HG03469 (cell line): ENCODE measurements around the gene MIER2.

Source experiments
- ATAC-seq: cut with Tn5 transposase; IDR thresholded peaks from one replicate; pipeline ENCODE4 v1.9.1; 2021; ENCODE audit warnings: mild to moderate bottlenecking, moderate library complexity, moderate number of reproducible peaks; ENCODE audit not compliant: unreplicated experiment

Gene MIER2

GRCh38 chr19:334296-335071 is 10.1 kb downstream of the MIER2 start:
- ATAC-seq: no peak

- ATAC-seq: no peak
Observed at GRCh38 chr19:330503-330902, 14.1 kb downstream of the MIER2 start.

DNA sequence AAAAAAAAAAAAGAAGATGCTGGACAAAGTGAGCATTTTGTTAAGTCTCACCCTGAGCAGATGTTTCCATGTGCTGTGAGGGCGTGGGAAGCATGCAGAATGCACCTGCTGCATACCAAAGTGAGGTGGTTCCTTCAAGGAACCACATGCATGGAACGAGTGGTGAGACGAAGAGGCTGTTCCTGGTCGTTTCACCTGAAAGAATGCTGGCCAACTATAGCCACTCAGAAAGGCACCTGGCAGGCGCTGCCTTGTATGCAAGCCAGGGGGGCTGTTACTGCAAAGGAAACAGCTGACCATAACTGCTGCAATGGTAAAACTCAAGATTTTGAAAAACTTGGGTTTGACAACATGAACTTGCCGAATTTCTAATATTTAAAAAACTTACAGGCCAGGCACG is 14.7 kb downstream of the MIER2 start:
- ATAC-seq: no peak

- ATAC-seq: no peak
Observed at GRCh38 chr19:328025-328505, 16.5 kb downstream of the MIER2 start.

DNA sequence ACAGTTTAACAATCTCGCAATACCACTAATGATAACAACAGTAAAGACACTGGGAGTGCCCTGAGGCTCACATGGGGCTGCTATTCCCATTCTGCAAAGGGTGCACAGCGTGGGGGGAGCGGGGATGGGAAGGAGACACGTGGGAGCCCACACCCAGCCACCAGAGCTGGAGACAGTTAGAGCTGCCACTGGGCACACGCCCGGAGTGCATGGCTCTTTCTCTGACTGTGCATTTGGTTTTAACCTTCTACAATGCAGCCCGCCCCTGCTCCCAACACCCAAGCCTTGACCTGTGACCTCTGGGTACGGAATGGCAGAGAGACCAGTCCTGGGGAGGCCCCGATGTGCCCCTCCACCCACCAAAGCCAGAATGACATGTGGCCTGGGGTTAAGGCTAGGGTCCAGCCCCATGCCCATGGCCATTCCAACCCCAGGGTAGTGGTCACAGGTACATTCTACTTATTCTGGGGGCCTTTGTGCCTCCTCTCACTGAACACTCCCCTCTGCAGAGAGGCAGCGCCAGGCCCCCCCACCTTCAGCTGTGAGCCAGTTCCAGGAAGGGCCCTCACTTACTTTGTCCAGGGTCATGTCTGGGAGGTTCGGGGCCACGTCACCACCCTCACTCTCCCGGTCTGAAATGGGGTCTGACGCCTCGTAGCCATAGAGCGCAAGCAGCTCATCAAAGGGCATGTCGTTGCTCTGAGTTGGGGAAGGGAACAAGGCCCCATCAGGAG is 17.1 kb downstream of the MIER2 start:
- no peak for ATAC-seq

- ATAC-seq: no peak
Observed at GRCh38 chr19:326871-327270, 17.7 kb downstream of the MIER2 start.

- ATAC-seq: no peak
Observed at GRCh38 chr19:325937-326565, 18.5 kb downstream of the MIER2 start.

GRCh38 chr19:325173-325936 is 19.2 kb downstream of the MIER2 start:
- no peak for ATAC-seq

DNA sequence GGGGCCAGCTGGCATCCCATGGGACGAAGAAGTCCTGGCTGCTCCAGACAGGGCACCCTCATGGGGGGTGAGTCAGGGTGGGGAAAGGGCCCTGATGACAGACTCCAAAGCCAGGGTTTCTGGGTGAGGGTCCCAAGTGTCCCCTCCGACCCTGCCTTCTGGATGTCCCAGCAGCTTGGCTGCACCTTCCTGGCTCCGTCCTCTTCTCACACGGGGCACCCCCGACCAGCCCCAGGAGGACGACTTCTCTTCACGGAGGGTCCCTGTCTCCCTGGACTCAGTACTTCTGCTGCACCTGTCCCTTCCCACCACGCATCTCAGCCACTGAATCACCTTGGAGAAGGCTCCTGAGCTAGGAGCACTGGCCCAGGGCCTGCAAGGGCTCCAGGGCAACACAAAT is 19.9 kb downstream of the MIER2 start:
- ATAC-seq: no peak

DNA sequence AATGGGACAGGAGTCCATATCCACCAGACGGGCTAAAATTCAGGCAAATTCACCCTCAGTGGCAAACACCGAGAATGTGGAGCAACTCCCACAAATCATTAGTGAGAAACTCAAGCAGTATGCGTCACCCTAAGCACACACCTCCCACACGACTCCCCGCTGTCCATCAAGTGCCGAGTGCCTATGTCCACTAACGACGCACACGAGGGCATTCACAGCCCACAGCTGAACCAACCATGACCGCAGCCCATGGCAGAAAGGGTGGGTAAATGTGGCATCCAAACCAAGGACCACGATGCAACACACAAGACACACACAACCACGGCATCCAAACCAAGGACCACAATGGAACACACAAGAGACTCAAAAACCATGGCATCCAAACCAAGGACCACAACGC is 22.0 kb downstream of the MIER2 start:
- ATAC-seq: no peak

DNA sequence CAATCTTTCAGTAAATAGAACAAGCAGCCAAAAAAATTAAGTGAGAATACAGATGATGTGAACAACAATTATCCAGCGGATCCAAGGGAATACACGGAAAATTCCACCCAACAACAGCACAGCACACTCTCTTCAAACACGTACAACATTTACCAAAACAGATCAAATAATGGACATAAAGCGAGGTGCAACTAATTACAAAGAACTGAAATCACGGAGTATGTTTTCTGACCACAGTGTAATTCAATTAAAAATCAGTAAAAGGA is 26.2 kb downstream of the MIER2 start:
- ATAC-seq: no peak

GRCh38 chr19:317710-318508 is 26.7 kb downstream of the MIER2 start:
- ATAC-seq: no peak

- ATAC-seq: no peak
Observed at GRCh38 chr19:315811-316210, 28.8 kb downstream of the MIER2 start.

- no peak for ATAC-seq
Observed at GRCh38 chr19:313988-314815, 30.4 kb downstream of the MIER2 start.

- ATAC-seq: no peak
Observed at GRCh38 chr19:313169-313987, 31.2 kb downstream of the MIER2 start.

DNA sequence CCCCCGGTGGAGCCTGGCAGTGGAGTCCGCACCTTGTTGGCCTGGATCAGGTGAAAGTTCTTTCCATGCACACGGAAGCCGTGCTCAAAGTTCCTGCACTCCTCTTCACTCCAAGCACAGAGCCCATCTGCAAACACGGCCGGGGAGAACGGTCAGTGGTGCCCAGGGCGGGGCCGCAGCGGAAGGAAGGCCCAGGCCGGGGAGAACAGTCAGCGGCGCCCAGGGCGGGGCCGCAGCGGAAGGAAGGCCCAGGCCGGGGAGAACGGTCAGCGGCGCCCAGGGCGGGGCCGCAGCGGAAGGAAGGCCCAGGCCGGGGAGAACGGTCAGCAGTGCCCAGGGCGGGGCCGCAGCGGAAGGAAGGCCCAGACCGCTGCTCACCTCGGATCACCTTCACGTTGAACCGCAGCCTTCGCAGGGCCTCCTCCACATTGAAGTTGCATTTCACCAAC is 32.8 kb downstream of the MIER2 start:
- ATAC-seq: no peak

- ATAC-seq: no peak
Observed at GRCh38 chr19:310781-311496, 33.7 kb downstream of the MIER2 start.

DNA sequence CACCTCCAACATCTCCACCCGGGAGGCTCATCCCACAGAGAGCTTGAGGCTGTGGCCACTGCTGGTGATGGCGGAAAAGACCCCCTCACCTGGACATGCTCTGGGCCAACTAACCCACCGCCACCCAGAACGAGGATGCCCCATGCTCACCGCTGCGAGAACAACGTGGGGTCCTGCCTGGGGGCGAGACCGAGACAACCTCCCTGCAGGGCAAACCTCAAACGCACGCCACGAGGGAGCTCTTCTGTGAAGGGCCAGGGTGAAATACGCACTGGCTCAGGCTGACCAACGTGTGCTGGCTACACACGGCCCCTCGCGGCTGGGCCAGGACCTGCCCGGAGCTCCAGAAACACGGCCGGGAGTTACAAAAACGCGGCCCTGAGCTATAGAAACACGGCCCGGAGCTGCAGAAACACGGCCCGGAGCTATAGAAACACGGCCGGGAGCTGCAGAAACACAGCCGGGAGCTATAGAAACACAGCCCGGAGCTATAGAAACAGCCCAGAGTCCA is 34.4 kb downstream of the MIER2 start:
- no peak for ATAC-seq
